HepG2 (cell line): ENCODE measurements around the gene NIP7. TPM values are rescaled to one million over a fixed set of nuclear protein-coding genes. Genes with fewer than 3 reads are reported as not detected.

Experiments used
- AHR ChIP-seq: IDR thresholded peaks from 2 replicates; pipeline ENCODE4 v1.6.1; 2018; ENCODE audit warnings: missing genetic modification reagents, missing compliant biosample characterization
- ARHGAP35 ChIP-seq: sonication (generic); formaldehyde crosslinking; IDR thresholded peaks from 2 replicates; pipeline ENCODE4 v1.9.0; 2022; ENCODE audit warnings: mild to moderate bottlenecking, inconsistent platforms, moderate library complexity, missing genetic modification reagents, borderline replicate concordance
- CCDC6 ChIP-seq: sonication (generic); formaldehyde crosslinking; IDR thresholded peaks from 2 replicates; pipeline ENCODE4 v1.8.1; 2022; ENCODE audit warnings: mild to moderate bottlenecking, missing genetic modification reagents, moderate library complexity
- FLYWCH1 ChIP-seq: sonication (generic); formaldehyde crosslinking; IDR thresholded peaks from 2 replicates; pipeline ENCODE4 v1.8.1; 2023; ENCODE audit warnings: mild to moderate bottlenecking, missing genetic modification reagents
- FOXK2 ChIP-seq: fragments of 450-650 bp; IDR thresholded peaks from 2 replicates; pipeline ENCODE4 v1.6.1; 2016
- FOXM1 ChIP-seq: sonication (generic); formaldehyde crosslinking; IDR thresholded peaks from 2 replicates; pipeline ENCODE4 v1.5.0; 2020; ENCODE audit warnings: missing genetic modification reagents
- KLF16 ChIP-seq, 2 experiments: sonication (generic) in 1 of 2; formaldehyde crosslinking in 1 of 2; IDR thresholded peaks; 2 replicates each; pipeline versions ENCODE4 v1.6.1 to v1.8.0; 2016 to 2023; ENCODE audit warnings: missing genetic modification reagents in 2 of 2, missing compliant biosample characterization in 1 of 2
- NFKBIZ ChIP-seq: IDR thresholded peaks from 2 replicates; pipeline ENCODE4 v1.6.1; 2018; ENCODE audit warnings: missing genetic modification reagents, missing compliant biosample characterization
- NR1H2 ChIP-seq: sonication (generic); formaldehyde crosslinking; IDR thresholded peaks from 2 replicates; pipeline ENCODE4 v1.8.1; 2022; ENCODE audit warnings: low read depth, missing genetic modification reagents, borderline replicate concordance
- SP4 ChIP-seq: sonication (generic); formaldehyde crosslinking; IDR thresholded peaks from 2 replicates; pipeline ENCODE4 v1.8.1; 2023; ENCODE audit warnings: mild to moderate bottlenecking, missing genetic modification reagents
- SPEN ChIP-seq: sonication (generic); formaldehyde crosslinking; IDR thresholded peaks from 2 replicates; pipeline ENCODE4 v1.5.1; 2020; ENCODE audit warnings: low read depth, mild to moderate bottlenecking, missing genetic modification reagents
- ZBTB46 ChIP-seq: sonication (generic); formaldehyde crosslinking; IDR thresholded peaks from 2 replicates; pipeline ENCODE4 v1.4.0; 2020; ENCODE audit warnings: mild to moderate bottlenecking, missing genetic modification reagents, borderline replicate concordance
- ZC3H4 ChIP-seq: sonication (generic); formaldehyde crosslinking; IDR thresholded peaks from 2 replicates; pipeline ENCODE4 v1.4.0; 2020; ENCODE audit warnings: missing genetic modification reagents, borderline replicate concordance
- ZNF12 ChIP-seq: sonication (generic); formaldehyde crosslinking; IDR thresholded peaks from 2 replicates; pipeline ENCODE4 v1.5.0; 2020; ENCODE audit warnings: missing genetic modification reagents
- ZNF256 ChIP-seq: sonication (generic); formaldehyde crosslinking; conservative IDR thresholded peaks from 2 replicates; pipeline ENCODE4 v1.4.0; 2020; ENCODE audit warnings: missing genetic modification reagents
- ZNF263 ChIP-seq: sonication (generic); formaldehyde crosslinking; IDR thresholded peaks from 2 replicates; pipeline ENCODE4 v1.4.0; 2020; ENCODE audit warnings: missing genetic modification reagents
- ZNF768 ChIP-seq: sonication (generic); formaldehyde crosslinking; IDR thresholded peaks from 2 replicates; pipeline ENCODE4 v1.4.0; 2020; ENCODE audit warnings: missing genetic modification reagents
- ZNF788 ChIP-seq: sonication (generic); formaldehyde crosslinking; IDR thresholded peaks from 2 replicates; pipeline ENCODE4 v1.5.0; 2020; ENCODE audit warnings: mild to moderate bottlenecking, missing genetic modification reagents, borderline replicate concordance
- ZNF816 ChIP-seq: sonication (generic); formaldehyde crosslinking; IDR thresholded peaks from 2 replicates; pipeline ENCODE4 v1.8.0; 2022; ENCODE audit warnings: missing genetic modification reagents, mild to moderate bottlenecking, borderline replicate concordance
- polyA plus RNA-seq, 8 experiments: library from polyadenylated mRNA; depleted of rRNA in 3 of 8; stranded (reverse) in 7 of 8; unstranded in 1 of 8; fragments of >200 nt; fragmentation: Illumina TruSeq in 4 of 8; extraction: Trizol in 4 of 8; gene quantifications; 2 replicates each; pipeline versions ENCODE4 v1.2.1 to v1.2.3, GENCODE V29; 2011 to 2016; ENCODE audit warnings: low read depth in 4 of 8, missing spikeins in 1 of 8, mixed read lengths in 1 of 8; ENCODE audit not compliant: insufficient read depth in 1 of 8
- total RNA-seq, 5 experiments: library from RNA; depleted of rRNA; stranded (reverse); fragments of >200 nt; fragmentation: Illumina TruSeq; extraction: Trizol; gene quantifications; 2 replicates each; pipeline ENCODE4 v1.2.3, GENCODE V29; 2016; ENCODE audit warnings: low read depth in 1 of 5
- TF ChIP-seq, protein P1 (sequence below): sonication (generic); formaldehyde crosslinking; IDR thresholded peaks from 2 replicates; pipeline ENCODE4 v1.9.0; 2021; ENCODE audit warnings: missing genetic modification reagents, borderline replicate concordance
- TF ChIP-seq, protein P2 (sequence below): sonication (generic); formaldehyde crosslinking; conservative IDR thresholded peaks from 2 replicates; pipeline ENCODE4 v1.4.0; 2020; ENCODE audit warnings: missing genetic modification reagents
- TF ChIP-seq, protein P3 (sequence below): sonication (generic); formaldehyde crosslinking; IDR thresholded peaks from 2 replicates; pipeline ENCODE4 v1.5.1; 2020; ENCODE audit warnings: missing genetic modification reagents, mild to moderate bottlenecking, borderline replicate concordance

Gene NIP7
- total and polyA plus RNA-seq, 2 of the 13 experiments (the other 11 are each of a cell fraction or from before 2014, with no cell fraction given), result 15.3 to 114 TPM

GRCh38 chr16:69326172-69326873 is 13.2 kb upstream of the NIP7 start (continued):
- peak; percentile 92; the same call in 1 of the 2 replicates for TF ChIP-seq SPEN (CRISPR knock-in tag)
- no peak for TF ChIP-seq ZBTB46
- TF ChIP-seq ZNF816 (CRISPR knock-in tag), result no peak
- TF ChIP-seq ZNF256 (CRISPR knock-in tag), result no peak
- 0 out of 2 replicates have a peak, but pooled peaks have one; percentile 37 for TF ChIP-seq SP4
- TF ChIP-seq, protein P1, sequence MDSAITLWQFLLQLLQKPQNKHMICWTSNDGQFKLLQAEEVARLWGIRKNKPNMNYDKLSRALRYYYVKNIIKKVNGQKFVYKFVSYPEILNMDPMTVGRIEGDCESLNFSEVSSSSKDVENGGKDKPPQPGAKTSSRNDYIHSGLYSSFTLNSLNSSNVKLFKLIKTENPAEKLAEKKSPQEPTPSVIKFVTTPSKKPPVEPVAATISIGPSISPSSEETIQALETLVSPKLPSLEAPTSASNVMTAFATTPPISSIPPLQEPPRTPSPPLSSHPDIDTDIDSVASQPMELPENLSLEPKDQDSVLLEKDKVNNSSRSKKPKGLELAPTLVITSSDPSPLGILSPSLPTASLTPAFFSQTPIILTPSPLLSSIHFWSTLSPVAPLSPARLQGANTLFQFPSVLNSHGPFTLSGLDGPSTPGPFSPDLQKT (CRISPR knock-in tag), result no peak
- peak; percentile 44; the same call in 1 of the 2 replicates for TF ChIP-seq CCDC6
- TF ChIP-seq ZNF12 (CRISPR knock-in tag), result peak; percentile 80
- TF ChIP-seq, protein P2, sequence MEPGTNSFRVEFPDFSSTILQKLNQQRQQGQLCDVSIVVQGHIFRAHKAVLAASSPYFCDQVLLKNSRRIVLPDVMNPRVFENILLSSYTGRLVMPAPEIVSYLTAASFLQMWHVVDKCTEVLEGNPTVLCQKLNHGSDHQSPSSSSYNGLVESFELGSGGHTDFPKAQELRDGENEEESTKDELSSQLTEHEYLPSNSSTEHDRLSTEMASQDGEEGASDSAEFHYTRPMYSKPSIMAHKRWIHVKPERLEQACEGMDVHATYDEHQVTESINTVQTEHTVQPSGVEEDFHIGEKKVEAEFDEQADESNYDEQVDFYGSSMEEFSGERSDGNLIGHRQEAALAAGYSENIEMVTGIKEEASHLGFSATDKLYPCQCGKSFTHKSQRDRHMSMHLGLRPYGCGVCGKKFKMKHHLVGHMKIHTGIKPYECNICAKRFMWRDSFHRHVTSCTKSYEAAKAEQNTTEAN (CRISPR knock-in tag), result peak; percentile 77; the same call in 1 of the 2 replicates
- TF ChIP-seq AHR (CRISPR knock-in tag), result 0 out of 2 replicates have a peak, but pooled peaks have one; percentile 30
- peak; percentile 84 for TF ChIP-seq FOXK2
- no peak for TF ChIP-seq ZNF768 (CRISPR knock-in tag)
- TF ChIP-seq FLYWCH1 (CRISPR knock-in tag), result no peak
- TF ChIP-seq ZC3H4 (CRISPR knock-in tag), result peak; percentile 75; the same call in 1 of the 2 replicates
- no peak for TF ChIP-seq ZNF788 (CRISPR knock-in tag)
- TF ChIP-seq ARHGAP35 (CRISPR knock-in tag), result no peak
- peak in 1 of 2 experiments; percentile 71; a peak in 2 of 4 replicates for TF ChIP-seq KLF16 (CRISPR knock-in tag; IDR thresholded peaks at IDR 0.05)
- TF ChIP-seq ZNF263 (CRISPR knock-in tag), result no peak
- TF ChIP-seq NR1H2, result no peak
- no peak for TF ChIP-seq NFKBIZ (CRISPR knock-in tag)
- TF ChIP-seq FOXM1 (CRISPR knock-in tag), result no peak
- TF ChIP-seq, protein P3, sequence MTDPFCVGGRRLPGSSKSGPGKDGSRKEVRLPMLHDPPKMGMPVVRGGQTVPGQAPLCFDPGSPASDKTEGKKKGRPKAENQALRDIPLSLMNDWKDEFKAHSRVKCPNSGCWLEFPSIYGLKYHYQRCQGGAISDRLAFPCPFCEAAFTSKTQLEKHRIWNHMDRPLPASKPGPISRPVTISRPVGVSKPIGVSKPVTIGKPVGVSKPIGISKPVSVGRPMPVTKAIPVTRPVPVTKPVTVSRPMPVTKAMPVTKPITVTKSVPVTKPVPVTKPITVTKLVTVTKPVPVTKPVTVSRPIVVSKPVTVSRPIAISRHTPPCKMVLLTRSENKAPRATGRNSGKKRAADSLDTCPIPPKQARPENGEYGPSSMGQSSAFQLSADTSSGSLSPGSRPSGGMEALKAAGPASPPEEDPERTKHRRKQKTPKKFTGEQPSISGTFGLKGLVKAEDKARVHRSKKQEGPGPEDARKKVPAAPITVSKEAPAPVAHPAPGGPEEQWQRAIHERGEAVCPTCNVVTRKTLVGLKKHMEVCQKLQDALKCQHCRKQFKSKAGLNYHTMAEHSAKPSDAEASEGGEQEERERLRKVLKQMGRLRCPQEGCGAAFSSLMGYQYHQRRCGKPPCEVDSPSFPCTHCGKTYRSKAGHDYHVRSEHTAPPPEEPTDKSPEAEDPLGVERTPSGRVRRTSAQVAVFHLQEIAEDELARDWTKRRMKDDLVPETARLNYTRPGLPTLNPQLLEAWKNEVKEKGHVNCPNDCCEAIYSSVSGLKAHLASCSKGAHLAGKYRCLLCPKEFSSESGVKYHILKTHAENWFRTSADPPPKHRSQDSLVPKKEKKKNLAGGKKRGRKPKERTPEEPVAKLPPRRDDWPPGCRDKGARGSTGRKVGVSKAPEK (CRISPR knock-in tag), result no peak; the same call in 1 of the 2 replicates
